GM12891 (cell line): ENCODE data around the gene RASSF4.

Experiments
- POLR2A ChIP-seq: IDR thresholded peaks from 2 replicates; pipeline ENCODE4 v1.6.1; 2011; ENCODE audit warnings: low read depth, low read length, control low read depth
- POLR2AphosphoS5 ChIP-seq: IDR thresholded peaks from 2 replicates; pipeline ENCODE4 v1.6.1; 2011; ENCODE audit warnings: low read depth, low read length, control low read depth
- POU2F2 ChIP-seq: IDR thresholded peaks from 2 replicates; pipeline ENCODE4 v1.6.1; 2011; ENCODE audit warnings: low read depth, mild to moderate bottlenecking, control low read depth, low read length, moderate library complexity
- SPI1 ChIP-seq: IDR thresholded peaks from 2 replicates; pipeline ENCODE4 v1.6.1; 2011; ENCODE audit warnings: low read depth, low read length, control low read depth
- TAF1 ChIP-seq: IDR thresholded peaks from 2 replicates; pipeline ENCODE4 v1.6.1; 2011; ENCODE audit warnings: low read depth, low read length, control low read depth

- TF ChIP-seq POU2F2 = no peak
- no peak for TF ChIP-seq POLR2A
- TF ChIP-seq TAF1 = no peak
- TF ChIP-seq POLR2AphosphoS5 = no peak
- no peak for TF ChIP-seq SPI1
These were observed 32.8 kb upstream of the RASSF4 start for GRCh38 chr10:44926751-44927351.
